Measurements from ENCODE around the gene ABCF2. TPM values are rescaled to one million over a fixed set of nuclear protein-coding genes. Genes with fewer than 3 reads are reported as not detected.

ABCF2 gene
- total RNA-seq, 2 experiments from 2014 or later: 48.1 to 56.2 TPM

- ATAC-seq (no peak), DNase-seq (no peak)
- Mint-ChIP-seq H3K27me3 (no peaks in the 10 kb centered on the region), H3K9me3 (no peaks in the 10 kb centered on the region), H3K36me3 (ENCODE audit: low read depth) (peaks cover 17% of the 10 kb centered on the region), H3K4me3 (no peak overlapping the region), H3K27ac (no peak overlapping the region), H3K4me1 (ENCODE audit: low read depth) (peaks cover 20% of the 10 kb centered on the region)
- POLR2A ChIA-PET: interaction anchor here (1.0 to 5.7 kb wide), 2 partner anchors 12 to 17 kb away, joined by 3 to 22 read pairs; partner anchors contain the start of gene ABCF2
- TF ChIP-seq, protein P1, sequence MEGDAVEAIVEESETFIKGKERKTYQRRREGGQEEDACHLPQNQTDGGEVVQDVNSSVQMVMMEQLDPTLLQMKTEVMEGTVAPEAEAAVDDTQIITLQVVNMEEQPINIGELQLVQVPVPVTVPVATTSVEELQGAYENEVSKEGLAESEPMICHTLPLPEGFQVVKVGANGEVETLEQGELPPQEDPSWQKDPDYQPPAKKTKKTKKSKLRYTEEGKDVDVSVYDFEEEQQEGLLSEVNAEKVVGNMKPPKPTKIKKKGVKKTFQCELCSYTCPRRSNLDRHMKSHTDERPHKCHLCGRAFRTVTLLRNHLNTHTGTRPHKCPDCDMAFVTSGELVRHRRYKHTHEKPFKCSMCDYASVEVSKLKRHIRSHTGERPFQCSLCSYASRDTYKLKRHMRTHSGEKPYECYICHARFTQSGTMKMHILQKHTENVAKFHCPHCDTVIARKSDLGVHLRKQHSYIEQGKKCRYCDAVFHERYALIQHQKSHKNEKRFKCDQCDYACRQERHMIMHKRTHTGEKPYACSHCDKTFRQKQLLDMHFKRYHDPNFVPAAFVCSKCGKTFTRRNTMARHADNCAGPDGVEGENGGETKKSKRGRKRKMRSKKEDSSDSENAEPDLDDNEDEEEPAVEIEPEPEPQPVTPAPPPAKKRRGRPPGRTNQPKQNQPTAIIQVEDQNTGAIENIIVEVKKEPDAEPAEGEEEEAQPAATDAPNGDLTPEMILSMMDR (IDR thresholded peaks at IDR 0.05): no peak
- CTCF ChIA-PET: interaction anchor here (0.9 to 1.6 kb wide), 2 partner anchors 34 to 36 kb away, joined by 3 to 6 read pairs; no protein-coding TSS in a partner anchor
- intact Hi-C loops (cut with micrococcal nuclease): no loop called here
Observed at GRCh38 chr7:151209588-151209987, 17.4 kb downstream of the ABCF2 start.

GRCh38 chr7:151208253-151208862 lies 18.6 kb downstream of the ABCF2 start:
- peaks cover 20% of the 10 kb centered on the region for H3K4me1 Mint-ChIP-seq (ENCODE audit: low read depth)
- DNase-seq (no peak), ATAC-seq (no peak)
- H3K36me3 Mint-ChIP-seq (ENCODE audit: low read depth): peaks cover 10% of the 10 kb centered on the region
- ChIA-PET CTCF (interaction anchor here (1.6 to 2.2 kb wide), 3 partner anchors 18 to 36 kb away, joined by 4 to 11 read pairs (median 6); partner anchors contain the start of gene ABCF2), POLR2A (interaction anchor here (1.0 to 5.7 kb wide), 2 partner anchors 18 to 36 kb away, joined by 3 to 22 read pairs; partner anchors contain the start of gene ABCF2)
- TF ChIP-seq, protein P1 (IDR thresholded peaks at IDR 0.05): no peak
- H3K27me3 Mint-ChIP-seq: no peaks in the 10 kb centered on the region
- no peaks in the 10 kb centered on the region for H3K9me3 Mint-ChIP-seq
- intact Hi-C loops (cut with micrococcal nuclease): no loop called here
- H3K4me3 Mint-ChIP-seq: no peak overlapping the region
- no peak overlapping the region for H3K27ac Mint-ChIP-seq

DNA sequence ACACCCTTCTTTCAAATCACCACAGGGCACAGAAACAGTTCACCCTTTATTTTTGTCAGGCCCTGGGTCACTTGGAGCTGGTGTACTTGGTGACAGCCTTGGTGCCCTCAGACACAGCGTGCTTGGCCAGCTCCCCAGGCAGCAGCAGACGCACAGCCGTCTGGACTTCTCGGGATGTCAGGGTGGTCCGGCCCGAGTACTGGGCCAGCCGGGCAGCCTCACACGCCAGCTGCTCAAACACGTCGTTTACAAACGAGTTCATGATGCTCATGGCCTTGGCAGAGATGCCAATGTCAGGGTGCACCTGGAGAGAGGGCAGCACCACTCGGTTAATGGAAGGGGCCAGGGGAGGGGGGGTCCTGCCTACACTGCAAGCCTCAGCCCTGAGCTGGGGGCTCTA lies 19.2 kb downstream of the ABCF2 start:
- Mint-ChIP-seq H3K27me3 (no peaks in the 10 kb centered on the region), H3K4me3 (no peak overlapping the region), H3K36me3 (ENCODE audit: low read depth) (peaks cover 4% of the 10 kb centered on the region), H3K27ac (no peak overlapping the region), H3K9me3 (no peaks in the 10 kb centered on the region), H3K4me1 (ENCODE audit: low read depth) (peaks cover 20% of the 10 kb centered on the region)
- DNase-seq (no peak), ATAC-seq (no peak)
- intact Hi-C loops (cut with micrococcal nuclease): no loop called here
- CTCF ChIA-PET: interaction anchor here (1.6 to 2.2 kb wide), 2 partner anchors 19 to 36 kb away, joined by 4 to 11 read pairs; partner anchors contain the start of gene ABCF2
- POLR2A ChIA-PET: interaction anchor here (1.0 to 5.7 kb wide), 2 partner anchors 19 to 36 kb away, joined by 3 to 22 read pairs; partner anchors contain the start of gene ABCF2
- TF ChIP-seq, protein P1 (IDR thresholded peaks at IDR 0.05): no peak

- peak; percentile 62 for ATAC-seq
- intact Hi-C loops (cut with micrococcal nuclease): no loop called here
- TF ChIP-seq, protein P1 (IDR thresholded peaks at IDR 0.05): no peak
- Mint-ChIP-seq H3K4me1 (ENCODE audit: low read depth) (peaks cover 20% of the 10 kb centered on the region), H3K27me3 (no peaks in the 10 kb centered on the region), H3K4me3 (no peak overlapping the region), H3K9me3 (no peaks in the 10 kb centered on the region), H3K27ac (no peak overlapping the region), H3K36me3 (ENCODE audit: low read depth) (peaks cover 4% of the 10 kb centered on the region)
- ChIA-PET POLR2A (interaction anchor here (1.1 to 5.7 kb wide), 2 partner anchors 8 to 19 kb away, joined by 4 to 22 read pairs; partner anchors contain the start of gene ABCF2), CTCF (interaction anchor here (1.4 to 2.2 kb wide), 3 partner anchors 20 to 37 kb away, joined by 3 to 11 read pairs (median 4); partner anchors contain the start of gene ABCF2)
- no peak for DNase-seq
Observed at GRCh38 chr7:151207315-151207714, 19.7 kb downstream of the ABCF2 start.

- H3K27ac Mint-ChIP-seq: peak overlapping the region; percentile 12
- intact Hi-C loops (cut with micrococcal nuclease): no loop called here
- H3K4me1 Mint-ChIP-seq (ENCODE audit: low read depth): peaks cover 20% of the 10 kb centered on the region
- H3K9me3 Mint-ChIP-seq: no peaks in the 10 kb centered on the region
- TF ChIP-seq, protein P1 (IDR thresholded peaks at IDR 0.05): no peak
- ATAC-seq (peak; percentile 64), DNase-seq (peak; percentile 16)
- H3K27me3 Mint-ChIP-seq: no peaks in the 10 kb centered on the region
- no peak overlapping the region for H3K4me3 Mint-ChIP-seq
- POLR2A ChIA-PET: interaction anchor here (1.1 to 5.7 kb wide), 2 partner anchors 8 to 20 kb away, joined by 4 to 22 read pairs; partner anchors contain the start of gene ABCF2
- peaks cover 2% of the 10 kb centered on the region for H3K36me3 Mint-ChIP-seq (ENCODE audit: low read depth)
- CTCF ChIA-PET: interaction anchor here (0.8 to 2.2 kb wide), 5 partner anchors 20 to 83 kb away, joined by 3 to 11 read pairs (median 3); partner anchors contain the start of genes ABCF2 and GBX1
Observed at GRCh38 chr7:151206914-151207313, 20.1 kb downstream of the ABCF2 start.
